Sigmoid colon (tissue), 7 donors: ENCODE measurements around the gene CASKIN2. TPM values are rescaled to one million over a fixed set of nuclear protein-coding genes. Genes with fewer than 3 reads are reported as not detected.

Source experiments
- DNase-seq: peaks from one replicate; pipeline ENCODE4 v3.0.0-alpha.2; 2019
- H3K27ac ChIP-seq, 4 donors: fragments of 200-600 bp; sonication (generic); one replicate each; pipeline ENCODE4 v1.5.1; 2016 to 2019; ENCODE audit warnings: mild to moderate bottlenecking in 1 of 4
- H3K27me3 ChIP-seq, 3 donors: fragments of 200-600 bp; sonication (generic); one replicate each; pipeline ENCODE4 v1.5.1; 2019; ENCODE audit warnings: mild to moderate bottlenecking in 1 of 3
- H3K36me3 ChIP-seq, 4 donors: fragments of 200-600 bp; sonication (generic); one replicate each; pipeline ENCODE4 v1.5.1; 2016 to 2019
- H3K4me1 ChIP-seq, 4 donors: fragments of 200-600 bp; sonication (generic); one replicate each; pipeline ENCODE4 v1.5.1; 2017 to 2019
- H3K4me3 ChIP-seq, 4 donors: fragments of 200-600 bp; sonication (generic); one replicate each; pipeline ENCODE4 v1.5.1; 2017 to 2019; ENCODE audit warnings: mild to moderate bottlenecking in 2 of 4, moderate library complexity in 1 of 4
- H3K9me3 ChIP-seq, 4 donors: fragments of 200-600 bp in 3 of 4; sonication (generic) in 3 of 4; one replicate each; pipeline versions ENCODE4 v1.5.1 to v1.6.1; 2013 to 2019
- CTCF ChIP-seq, 4 experiments: fragments of 450-650 bp in 3 of 4; fragments of 200-600 bp in 1 of 4; IDR thresholded peaks; one replicate each; pipeline ENCODE4 v1.5.1; 2016 to 2019; ENCODE audit warnings: antibody characterized with exemption in 4 of 4, mild to moderate bottlenecking in 3 of 4, moderate library complexity in 2 of 4
- EP300 ChIP-seq, 4 donors: sonication (generic); formaldehyde crosslinking; IDR thresholded peaks; one replicate each; pipeline ENCODE4 v1.6.1; 2017; ENCODE audit warnings: antibody characterized with exemption in 4 of 4
- POLR2A ChIP-seq, 2 donors: fragments of 450-650 bp; IDR thresholded peaks; one replicate each; pipeline ENCODE4 v1.6.1; 2016; ENCODE audit warnings: antibody characterized with exemption in 2 of 2, mild to moderate bottlenecking in 2 of 2, moderate library complexity in 2 of 2
- POLR2AphosphoS5 ChIP-seq, 4 donors: sonication (generic); formaldehyde crosslinking; IDR thresholded peaks; one replicate each; pipeline ENCODE4 v1.6.1; 2017; ENCODE audit warnings: antibody characterized with exemption in 4 of 4
- WGBS, 2 donors: extraction: QIAGEN DNeasy Blood & Tissue Kit; methylation state at CpG; one replicate each; pipeline ENCODE4 v1.1.7; 2013; 5-methylcytosine and 5-hydroxymethylcytosine counted together
- intact Hi-C: fragments of 100-400 bp; cut with DNase I; formaldehyde crosslinking; loops from one replicate; pipeline ENCODE4 v1.15.1; 2023
- polyA plus RNA-seq, 3 donors: library from polyadenylated mRNA; stranded (reverse); fragments of 200-250 nt; gene quantifications; one replicate each; pipeline ENCODE4 v1.2.3, GENCODE V29; 2013
- total RNA-seq, 4 donors: library from RNA; depleted of rRNA; stranded (reverse); fragments of >200 nt; gene quantifications; one replicate each; pipeline ENCODE4 v1.1.0, GENCODE V29; 2016
- donor health status: healthy with polysubstance abuse.
- donor health status: Bipolar disorder and iron deficiency.
- donor health status: healthy.

Gene CASKIN2
- total and polyA plus RNA-seq, 7 donors, result 4.8 to 14.7 (median 10.2) TPM

DNA sequence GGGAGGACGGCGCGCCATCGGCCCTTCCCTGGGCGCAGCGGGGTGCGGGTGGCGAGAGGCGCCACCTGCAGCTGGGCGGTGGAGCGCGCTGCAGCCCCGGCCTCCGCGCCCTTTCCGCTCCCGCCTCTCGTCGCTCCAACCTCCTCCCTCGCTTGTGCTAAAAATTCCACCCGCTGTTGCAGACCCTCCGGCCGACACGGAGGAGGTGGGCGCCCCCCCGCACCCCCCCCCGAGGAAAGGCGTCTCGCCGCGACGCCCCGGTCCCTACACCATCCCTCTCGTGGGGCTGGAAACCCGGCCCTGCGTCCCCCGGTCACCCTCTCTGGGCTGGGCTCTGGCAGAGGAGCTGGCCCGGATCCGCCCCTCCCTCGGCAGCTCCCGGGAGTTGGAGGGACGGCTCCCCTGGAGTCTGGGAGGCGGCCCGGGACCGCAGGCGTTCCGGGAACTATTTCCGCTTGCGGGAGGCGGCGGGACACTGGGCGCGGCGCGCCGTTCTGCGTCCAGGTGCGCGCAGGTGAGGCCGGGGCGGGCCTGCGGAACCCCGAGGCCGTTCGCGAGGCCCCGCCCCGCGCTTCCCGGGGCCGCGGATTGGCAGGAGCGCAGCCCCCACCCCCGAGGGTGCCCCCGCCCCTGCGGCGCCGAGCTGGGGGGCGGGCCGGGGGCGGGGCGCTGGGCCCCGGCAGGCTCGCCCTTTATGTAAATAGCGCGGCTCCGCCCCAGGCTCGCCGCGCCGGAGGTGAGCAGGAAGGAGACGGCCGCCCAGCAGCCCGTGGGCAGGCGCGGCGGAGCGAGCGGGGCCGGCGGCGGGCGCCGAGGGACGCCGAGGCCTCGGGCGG is 9.9 kb upstream of the CASKIN2 start, which contains the start of gene LLGL2:
LLGL2 (plus strand) TSS at position 728 of the 836 bp plus-strand sequence. CDS start 17,730 bp downstream, outside the sequence.
- intact Hi-C loops, result loop anchor here (1.0 to 2.0 kb wide), 2 partner anchors 64 to 99 kb away; no protein-coding TSS in a partner anchor
- WGBS, 2 donors, result 1% methylated on average over 108 of the region's 108 CpGs
- peak; percentile 81 for DNase-seq
- Histone ChIP-seq H3K9me3 (no peaks in the 10 kb centered on the region), H3K4me1 (peaks cover 0 to 22% (median 18%) of the 10 kb centered on the region in 4 donors), H3K27me3 (peaks cover 0 to 10% (median 0%) of the 10 kb centered on the region in 3 donors), H3K27ac (peak within 1 kb of the TSS; percentile 52 to 70 (median 64)), H3K4me3 (peak within 1 kb of the TSS; percentile 37 to 71 (median 60)), H3K36me3 (peaks cover 0 to 7% (median 0%) of the 10 kb centered on the region in 4 donors)
- TF ChIP-seq POLR2AphosphoS5 (IDR thresholded peaks at IDR 0.05) (peak in 2 of 4 donors; percentile 16 to 40), CTCF (IDR thresholded peaks at IDR 0.05) (peak in 3 of 4 experiments; percentile 9 to 39 (median 23)), EP300 (IDR thresholded peaks at IDR 0.05) (no peak), POLR2A (IDR thresholded peaks at IDR 0.05) (peak in 1 of 2 donors; percentile 57)

GRCh38 chr17:75524269-75524969 is 9.1 kb upstream of the CASKIN2 start:
- peaks cover 0 to 14% (median 0%) of the 10 kb centered on the region in 4 donors for H3K36me3 ChIP-seq
- no peaks in the 10 kb centered on the region for H3K9me3 ChIP-seq
- no peak for DNase-seq
- WGBS, 2 donors, result 17 to 29% methylated on average over 24 of the region's 24 CpGs
- H3K27me3 ChIP-seq, result peaks cover 0 to 10% (median 0%) of the 10 kb centered on the region in 3 donors
- H3K27ac ChIP-seq, result peak overlapping the region; percentile 52 to 70 (median 64)
- TF ChIP-seq CTCF (IDR thresholded peaks at IDR 0.05) (no peak), EP300 (IDR thresholded peaks at IDR 0.05) (no peak), POLR2AphosphoS5 (IDR thresholded peaks at IDR 0.05) (no peak), POLR2A (IDR thresholded peaks at IDR 0.05) (no peak)
- intact Hi-C loops, result loop anchor here (2.0 kb wide), 1 partner anchor 64 kb away; no protein-coding TSS in a partner anchor
- H3K4me1 ChIP-seq, result peaks cover 0 to 22% (median 18%) of the 10 kb centered on the region in 4 donors
- H3K4me3 ChIP-seq, result peak overlapping the region; percentile 37 to 71 (median 60)

GRCh38 chr17:75523647-75524046 is 8.3 kb upstream of the CASKIN2 start:
- H3K4me1 ChIP-seq, result peaks cover 0 to 22% (median 18%) of the 10 kb centered on the region in 4 donors
- intact Hi-C loops, result loop anchor here (2.0 kb wide), 1 partner anchor 65 kb away; no protein-coding TSS in a partner anchor
- no peaks in the 10 kb centered on the region for H3K9me3 ChIP-seq
- H3K27me3 ChIP-seq, result peaks cover 0 to 10% (median 0%) of the 10 kb centered on the region in 3 donors
- peaks cover 0 to 15% (median 0%) of the 10 kb centered on the region in 4 donors for H3K36me3 ChIP-seq
- TF ChIP-seq EP300 (IDR thresholded peaks at IDR 0.05) (no peak), POLR2A (IDR thresholded peaks at IDR 0.05) (no peak), CTCF (IDR thresholded peaks at IDR 0.05) (no peak), POLR2AphosphoS5 (IDR thresholded peaks at IDR 0.05) (no peak)
- no peak overlapping the region for H3K4me3 ChIP-seq
- DNase-seq, result no peak
- 89 to 95% methylated on average over 7 of the region's 7 CpGs for WGBS, 2 donors
- no peak overlapping the region for H3K27ac ChIP-seq

GRCh38 chr17:75521951-75522727 is 6.8 kb upstream of the CASKIN2 start:
- intact Hi-C loops, result no loop called here
- H3K27me3 ChIP-seq, result peaks cover 0 to 10% (median 0%) of the 10 kb centered on the region in 3 donors
- WGBS, 2 donors, result 91 to 94% methylated on average over 33 of the region's 33 CpGs
- no peaks in the 10 kb centered on the region for H3K9me3 ChIP-seq
- H3K4me3 ChIP-seq, result no peak overlapping the region
- H3K27ac ChIP-seq, result no peak overlapping the region
- peaks cover 0 to 15% (median 0%) of the 10 kb centered on the region in 4 donors for H3K36me3 ChIP-seq
- no peak for TF ChIP-seq POLR2A (IDR thresholded peaks at IDR 0.05)
- TF ChIP-seq CTCF (IDR thresholded peaks at IDR 0.05), result no peak
- peaks cover 0 to 32% (median 28%) of the 10 kb centered on the region in 4 donors for H3K4me1 ChIP-seq
- no peak for DNase-seq
